ENCODE measurements around the gene CD320. TPM values are rescaled to one million over a fixed set of nuclear protein-coding genes. Genes with fewer than 3 reads are reported as not detected.
A peak's percentile ranks its signal among the peaks of the same experiment; 100 is the strongest.

Gene CD320
- total and polyA plus RNA-seq, 2 donors (not counting 1 experiment from before 2014, with no cell fraction given), result 30.5 to 32.6 TPM

DNA sequence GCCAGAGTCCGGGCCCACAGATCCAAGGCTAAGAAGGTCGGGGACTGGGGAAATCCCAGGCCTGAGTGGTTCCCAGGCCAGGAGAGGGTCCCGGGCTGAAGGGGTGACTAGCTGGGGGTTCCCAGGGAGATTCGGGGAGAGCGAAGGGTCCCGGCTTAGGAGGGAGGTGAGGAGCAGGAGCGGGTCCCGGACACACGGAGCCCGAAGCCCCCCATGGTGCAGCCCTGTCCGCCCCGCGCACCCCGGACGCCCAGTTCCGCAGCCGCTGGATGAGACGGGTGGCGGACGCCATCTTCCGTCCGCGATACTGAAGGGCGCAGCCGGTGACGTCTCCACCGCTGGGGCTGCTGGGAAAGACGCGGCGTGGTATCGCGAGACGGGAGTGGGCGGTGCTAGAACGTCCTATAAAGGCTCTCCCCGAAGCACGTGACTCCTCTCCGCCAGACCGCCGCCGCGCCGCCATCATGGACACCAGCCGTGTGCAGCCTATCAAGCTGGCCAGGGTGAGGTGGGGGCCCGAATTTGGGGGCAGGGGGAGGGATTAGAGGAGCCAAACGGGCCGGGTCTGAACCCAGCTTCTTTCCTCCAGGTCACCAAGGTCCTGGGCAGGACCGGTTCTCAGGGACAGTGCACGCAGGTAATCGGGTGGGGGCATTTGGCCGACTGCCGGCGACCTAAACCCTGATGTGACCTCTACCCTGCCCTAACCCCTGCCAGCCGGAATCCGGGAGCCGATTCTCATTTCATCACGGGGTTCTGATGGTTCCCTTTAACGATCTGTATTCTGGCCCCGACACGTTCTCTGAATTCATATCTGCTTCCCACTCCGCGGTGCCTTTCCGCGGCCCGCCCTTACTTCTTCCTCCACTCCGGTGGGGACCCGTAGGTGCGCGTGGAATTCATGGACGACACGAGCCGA, 13.2 kb upstream of the CD320 start, which contains the start of the genes NDUFA7 and RPS28:
Gene NDUFA7, minus strand, starts transcription at position 309 of the 919 bp plus-strand sequence. Its CDS starts 17 bp downstream, at position 292.
Gene RPS28, plus strand, starts transcription at position 430 of the 919 bp plus-strand sequence. Its CDS starts 35 bp downstream, at position 465.
- under 1% methylated on average over 63 of the region's 72 CpGs for WGBS (ENCODE audit: insufficient coverage)
- Mint-ChIP-seq H3K4me1 (peaks cover 42% of the 10 kb centered on the region), H3K9me3 (ENCODE audit: insufficient read depth) (no peaks in the 10 kb centered on the region), H3K27ac (peak within 1 kb of the TSS; percentile 91), H3K27me3 (no peaks in the 10 kb centered on the region), H3K4me3 (peak within 1 kb of the TSS; percentile 92)
- Histone ChIP-seq H3K27me3 (replicated peaks in 1 of 4; ENCODE audit: control extremely low read depth in 1 of 4, control insufficient read depth in 3 of 4, insufficient read depth in 4 of 4, low read length in 3 of 4) (no peaks in the 10 kb centered on the region), H3K36me3 (replicated peaks in 1 of 2; ENCODE audit: control extremely low read depth in 1 of 2, control insufficient read depth in 1 of 2, extremely low read depth in 1 of 2, insufficient read depth in 2 of 2, low read length in 1 of 2) (peaks cover 0 to 21% of the 10 kb centered on the region in 2 experiments), H4K20me1 (ENCODE audit: control insufficient read depth, insufficient read depth, low read length, poor library complexity, severe bottlenecking) (peaks cover 13% of the 10 kb centered on the region), H3K4me2 (replicated peaks; ENCODE audit: low read depth, low read length, poor library complexity, severe bottlenecking) (peak within 1 kb of the TSS; percentile 90), H3K79me2 (ENCODE audit: control insufficient read depth, insufficient read depth, low read length) (peaks cover 49% of the 10 kb centered on the region), H3K9ac (ENCODE audit: low read length) (peak within 1 kb of the TSS; percentile 98), H3K4me1 (ENCODE audit: control insufficient read depth in 2 of 2, insufficient read depth in 2 of 2, low read length in 2 of 2) (peaks cover 18 to 39% of the 10 kb centered on the region in 2 donors), H2AFZ (ENCODE audit: insufficient read depth, low read depth, low read length, poor library complexity, severe bottlenecking) (peak within 1 kb of the TSS; percentile 91), H3K4me3 (ENCODE audit: control extremely low read depth in 1 of 5, extremely low read depth in 1 of 5, insufficient read depth in 1 of 5, low read depth in 2 of 5, low read length in 4 of 5) (peak within 1 kb of the TSS; percentile 78 to 99 (median 96)), H3K9me3 (ENCODE audit: control extremely low read depth in 1 of 3, control insufficient read depth in 2 of 3, insufficient read depth in 1 of 3, low read length in 2 of 3) (no peaks in the 10 kb centered on the region), H3K27ac (ENCODE audit: low read length in 2 of 2) (peak within 1 kb of the TSS; percentile 80 to 92)
- CTCF ChIA-PET, result interaction anchor here (1.3 to 1.9 kb wide), 6 partner anchors 12 to 184 kb away, joined by 3 to 8 read pairs (median 6); no protein-coding TSS in a partner anchor
- POLR2A ChIA-PET, result interaction anchor here (0.5 to 2.5 kb wide), 11 partner anchors 9 to 400 kb away, joined by 3 to 6 read pairs (median 4); partner anchors contain the start of genes RAB11B and ZNF414
- ATAC-seq (ENCODE audit: low read depth) (peak; percentile 96), DNase-seq (peak; percentile 98)
- TF ChIP-seq, protein P1, sequence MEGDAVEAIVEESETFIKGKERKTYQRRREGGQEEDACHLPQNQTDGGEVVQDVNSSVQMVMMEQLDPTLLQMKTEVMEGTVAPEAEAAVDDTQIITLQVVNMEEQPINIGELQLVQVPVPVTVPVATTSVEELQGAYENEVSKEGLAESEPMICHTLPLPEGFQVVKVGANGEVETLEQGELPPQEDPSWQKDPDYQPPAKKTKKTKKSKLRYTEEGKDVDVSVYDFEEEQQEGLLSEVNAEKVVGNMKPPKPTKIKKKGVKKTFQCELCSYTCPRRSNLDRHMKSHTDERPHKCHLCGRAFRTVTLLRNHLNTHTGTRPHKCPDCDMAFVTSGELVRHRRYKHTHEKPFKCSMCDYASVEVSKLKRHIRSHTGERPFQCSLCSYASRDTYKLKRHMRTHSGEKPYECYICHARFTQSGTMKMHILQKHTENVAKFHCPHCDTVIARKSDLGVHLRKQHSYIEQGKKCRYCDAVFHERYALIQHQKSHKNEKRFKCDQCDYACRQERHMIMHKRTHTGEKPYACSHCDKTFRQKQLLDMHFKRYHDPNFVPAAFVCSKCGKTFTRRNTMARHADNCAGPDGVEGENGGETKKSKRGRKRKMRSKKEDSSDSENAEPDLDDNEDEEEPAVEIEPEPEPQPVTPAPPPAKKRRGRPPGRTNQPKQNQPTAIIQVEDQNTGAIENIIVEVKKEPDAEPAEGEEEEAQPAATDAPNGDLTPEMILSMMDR (IDR thresholded peaks at IDR 0.05), result peak; percentile 41
- no peak for TF ChIP-seq EZH2 (IDR thresholded peaks at IDR 0.05; ENCODE audit: borderline replicate concordance, insufficient read depth, low read depth, low read length, poor library complexity, severe bottlenecking)
- intact Hi-C loops (cut with micrococcal nuclease), result loop anchor here (1.0 kb wide), 5 partner anchors 13 to 377 kb away; partner anchors contain the start of genes CD320 and RAB11B

All from B cell (primary cell).